Retinal pigment epithelial cell (primary cell): ENCODE data around the gene TAF11L5.
A peak's percentile ranks its signal among the peaks of the same experiment; 100 is the strongest.
"Not testable (repeated sequence)": the region's sequence is repeated elsewhere in the genome, so short reads cannot be mapped to it uniquely, and the experiment has no call there.

Source experiments
- DNase-seq: peaks from one replicate; pipeline ENCODE4 v3.0.0-alpha.2; 2010; ENCODE audit warnings: low read depth
- H3K4me3 ChIP-seq: 2 replicates; pipeline ENCODE4 v1.5.1; 2011; ENCODE audit warnings: mild to moderate bottlenecking, low read length, control low read depth, moderate library complexity
- TF ChIP-seq, protein P1 (sequence below): conservative IDR thresholded peaks from 2 replicates; pipeline ENCODE4 v1.5.1; 2011; ENCODE audit warnings: low read depth, low read length, control low read depth, inconsistent platforms

The TAF11L5 gene

DNA sequence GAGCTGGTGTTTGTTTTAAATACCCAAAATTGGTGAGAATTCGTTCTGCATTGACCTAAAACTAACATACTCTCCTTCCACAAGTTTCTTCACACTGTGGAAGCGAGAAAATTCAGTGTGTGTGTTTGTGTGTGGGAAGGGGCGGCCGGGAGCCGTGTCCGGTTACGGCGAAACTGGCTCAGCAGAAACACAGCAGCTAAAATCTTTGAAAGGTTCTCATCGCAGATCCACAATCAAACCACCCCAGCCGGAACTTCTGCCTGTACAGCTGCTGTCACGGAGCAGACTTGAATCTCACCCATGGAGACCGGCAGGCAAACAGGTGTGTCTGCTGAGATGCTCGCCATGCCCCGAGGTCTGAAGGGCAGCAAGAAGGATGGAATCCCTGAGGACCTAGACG, at the start of gene TAF11L5:
Gene TAF11L5 (plus strand): TSS at position 301 of the 400 bp plus-strand sequence.
- H3K4me3 ChIP-seq, DNase-seq: not testable (repeated sequence)

DNA sequence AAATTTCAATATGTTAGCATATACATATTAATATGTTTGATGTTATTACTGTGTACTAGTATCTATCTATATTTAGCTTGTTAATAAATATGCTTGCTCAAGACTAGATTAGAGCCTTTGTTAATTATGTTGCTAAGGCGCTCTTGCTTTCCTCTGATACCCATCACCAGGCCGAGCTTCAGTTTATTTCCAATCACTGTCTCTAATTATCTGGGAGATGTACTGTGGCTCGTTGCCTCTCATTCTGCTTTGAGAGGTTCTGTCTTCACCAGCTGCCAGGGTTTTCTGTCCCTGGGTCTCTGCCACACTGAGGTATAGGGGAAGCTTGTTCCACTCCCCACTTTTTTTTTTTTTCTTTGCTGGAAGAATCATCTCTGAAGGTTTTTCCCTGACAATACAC, 48.0 kb upstream of the TAF11L5 start:
- DNase-seq: no peak
- no peak overlapping the region for H3K4me3 ChIP-seq
- TF ChIP-seq, protein P1, sequence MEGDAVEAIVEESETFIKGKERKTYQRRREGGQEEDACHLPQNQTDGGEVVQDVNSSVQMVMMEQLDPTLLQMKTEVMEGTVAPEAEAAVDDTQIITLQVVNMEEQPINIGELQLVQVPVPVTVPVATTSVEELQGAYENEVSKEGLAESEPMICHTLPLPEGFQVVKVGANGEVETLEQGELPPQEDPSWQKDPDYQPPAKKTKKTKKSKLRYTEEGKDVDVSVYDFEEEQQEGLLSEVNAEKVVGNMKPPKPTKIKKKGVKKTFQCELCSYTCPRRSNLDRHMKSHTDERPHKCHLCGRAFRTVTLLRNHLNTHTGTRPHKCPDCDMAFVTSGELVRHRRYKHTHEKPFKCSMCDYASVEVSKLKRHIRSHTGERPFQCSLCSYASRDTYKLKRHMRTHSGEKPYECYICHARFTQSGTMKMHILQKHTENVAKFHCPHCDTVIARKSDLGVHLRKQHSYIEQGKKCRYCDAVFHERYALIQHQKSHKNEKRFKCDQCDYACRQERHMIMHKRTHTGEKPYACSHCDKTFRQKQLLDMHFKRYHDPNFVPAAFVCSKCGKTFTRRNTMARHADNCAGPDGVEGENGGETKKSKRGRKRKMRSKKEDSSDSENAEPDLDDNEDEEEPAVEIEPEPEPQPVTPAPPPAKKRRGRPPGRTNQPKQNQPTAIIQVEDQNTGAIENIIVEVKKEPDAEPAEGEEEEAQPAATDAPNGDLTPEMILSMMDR: no peak

DNA sequence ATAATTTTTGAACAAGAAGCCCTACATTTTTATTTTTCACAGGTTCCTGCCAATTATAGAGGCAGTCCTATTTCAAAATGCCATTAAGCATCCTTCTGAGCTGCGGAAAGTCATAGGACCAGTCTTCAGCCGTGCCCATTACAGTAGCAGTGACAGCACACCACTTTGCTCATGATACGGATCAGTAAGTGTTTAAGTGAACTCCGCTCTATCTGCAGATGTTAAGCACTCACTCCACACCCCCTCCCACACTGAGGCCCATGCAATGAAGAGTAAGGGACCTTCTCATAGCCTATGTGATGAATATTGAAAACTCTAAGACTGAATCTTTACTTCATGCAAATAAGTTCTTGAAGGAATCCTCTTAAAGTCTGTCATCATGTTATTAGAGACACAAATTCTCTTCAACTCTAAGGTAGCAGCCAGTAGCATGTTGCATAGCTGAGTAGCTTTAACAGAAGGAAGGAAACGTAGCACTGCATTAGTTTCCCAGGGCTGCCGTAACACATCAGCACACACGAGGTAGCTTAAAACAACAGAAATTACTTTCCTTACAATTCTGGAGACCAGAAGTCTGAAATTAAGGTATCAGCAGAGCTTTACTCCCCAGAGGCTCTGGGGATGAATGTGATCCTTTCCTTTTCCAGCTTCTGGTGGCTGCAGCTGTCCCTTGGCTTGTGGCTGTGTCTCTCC, 47.3 kb upstream of the TAF11L5 start:
- no peak for DNase-seq
- TF ChIP-seq, protein P1: no peak

DNA sequence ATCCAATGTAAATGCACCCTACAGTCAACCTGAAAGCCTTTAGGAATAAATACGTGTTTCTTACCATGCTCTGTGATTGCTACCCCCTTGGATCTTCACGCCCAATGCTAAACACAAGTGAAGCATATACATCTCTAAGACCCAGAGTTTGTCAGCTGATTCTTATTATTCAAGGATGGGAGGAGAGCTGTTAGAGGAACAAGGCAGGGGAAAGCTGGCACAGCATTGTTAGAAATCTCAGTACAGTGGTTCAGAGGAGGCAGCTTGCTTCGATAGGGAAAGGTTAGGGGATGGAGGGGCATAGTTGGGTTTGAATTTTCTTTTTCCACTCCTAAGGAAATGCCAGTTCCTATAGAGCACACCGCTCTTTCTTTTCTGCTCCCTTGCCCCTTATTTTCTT, 43.7 kb upstream of the TAF11L5 start:
- H3K4me3 ChIP-seq: no peak overlapping the region
- peak; percentile 13 for DNase-seq
- TF ChIP-seq, protein P1: no peak

More for the DNA sequence above, 47.3 kb upstream of the TAF11L5 start:
- no peak overlapping the region for H3K4me3 ChIP-seq

DNA sequence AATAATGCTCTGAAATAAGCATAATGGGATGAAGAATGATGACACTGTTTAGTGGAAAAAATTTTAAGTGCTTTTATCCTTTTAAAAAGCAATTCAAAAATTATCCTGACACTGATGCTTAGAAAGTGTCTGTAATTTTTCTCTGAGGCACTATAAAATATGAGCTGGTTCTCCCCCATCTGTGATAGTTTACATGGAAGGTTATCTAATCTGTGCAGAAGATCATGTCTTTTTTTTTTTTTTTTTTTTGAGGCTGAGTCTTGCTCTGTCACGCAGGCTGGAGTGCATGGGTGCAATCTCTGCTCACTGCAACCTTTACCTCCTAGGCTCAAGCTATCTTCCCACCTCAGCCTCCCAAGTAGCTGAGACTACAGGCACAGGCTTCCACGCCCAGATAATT, 42.2 kb upstream of the TAF11L5 start:
- no peak overlapping the region for H3K4me3 ChIP-seq
- TF ChIP-seq, protein P1: no peak
- DNase-seq: no peak

DNA sequence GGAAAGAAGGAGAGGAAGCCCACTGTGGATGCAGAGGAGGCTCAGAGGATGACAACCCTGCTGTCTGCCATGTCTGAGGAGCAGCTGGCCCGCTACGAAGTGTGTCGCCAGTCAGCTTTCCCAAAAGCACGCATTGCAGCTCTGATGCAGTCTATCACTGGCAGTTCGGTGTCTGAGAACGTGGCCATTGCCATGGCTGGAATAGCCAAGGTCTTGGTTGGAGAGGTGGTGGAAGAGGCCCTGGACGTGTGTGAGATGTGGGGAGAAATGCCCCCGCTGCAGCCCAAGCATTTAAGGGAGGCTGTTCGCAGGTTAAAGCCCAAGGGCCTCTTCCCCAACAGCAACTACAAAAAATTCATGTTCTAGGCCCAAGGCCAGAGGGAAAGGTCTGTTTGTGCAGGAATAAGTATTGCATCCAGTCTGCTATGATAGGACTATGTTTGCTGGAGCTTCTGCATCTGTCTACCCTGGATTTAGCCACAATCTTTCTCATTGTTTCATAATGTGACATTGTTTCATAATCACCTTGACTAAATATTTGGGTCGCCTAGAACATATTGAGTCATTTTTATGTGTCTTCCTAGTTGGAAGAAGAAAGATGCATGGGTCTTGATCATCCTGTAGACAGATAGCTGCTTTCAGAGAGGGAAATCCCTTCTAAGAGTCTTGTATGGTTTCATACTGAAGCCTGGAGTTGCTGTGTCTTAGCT, 38.4 kb upstream of the TAF11L5 start:
- not testable (repeated sequence) for DNase-seq

DNA sequence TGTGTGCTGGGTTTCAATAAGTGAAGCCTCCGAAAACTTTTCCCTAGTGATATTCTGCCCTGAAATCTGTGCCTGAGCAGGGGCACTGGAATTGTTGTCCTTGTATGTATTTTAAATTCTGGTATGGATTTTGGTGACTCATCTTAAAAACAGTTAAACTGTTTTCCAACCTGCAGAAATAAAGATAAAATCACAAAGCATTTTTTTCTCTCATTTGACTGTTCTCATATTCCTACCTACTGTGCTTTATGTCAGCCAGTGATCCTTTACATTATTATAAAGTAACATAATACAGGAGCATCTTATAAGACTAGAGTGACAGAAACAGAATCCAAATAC, 37.9 kb upstream of the TAF11L5 start:
- TF ChIP-seq, protein P1: no peak
- H3K4me3 ChIP-seq: no peak overlapping the region
- DNase-seq: no peak

More for the DNA sequence above, 38.4 kb upstream of the TAF11L5 start:
- H3K4me3 ChIP-seq: not testable (repeated sequence)

DNA sequence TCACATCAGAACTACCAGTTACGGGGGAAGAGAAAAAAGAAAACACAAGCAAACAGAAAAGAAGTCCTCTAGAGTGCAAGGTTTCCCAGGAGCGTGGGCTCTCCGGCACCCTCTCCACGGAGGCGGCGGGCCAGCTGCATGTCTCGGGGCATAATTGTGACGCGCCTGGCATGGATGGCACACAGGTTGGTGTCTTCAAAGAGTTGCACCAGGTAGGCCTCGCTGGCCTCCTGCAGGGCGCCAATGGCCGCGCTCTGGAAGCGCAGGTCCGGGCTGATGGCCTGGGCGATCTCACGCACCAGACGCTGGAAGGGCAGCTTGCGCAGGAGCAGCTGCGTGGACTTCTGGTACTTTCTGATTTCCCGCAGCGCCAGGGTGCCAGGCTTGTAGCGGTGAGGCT, 33.8 kb upstream of the TAF11L5 start:
- DNase-seq: not testable (repeated sequence)

More for the DNA sequence above, 33.8 kb upstream of the TAF11L5 start:
- not testable (repeated sequence) for H3K4me3 ChIP-seq
